GM19455 (cell line): Measurements from ENCODE around the gene MMP20.
A peak's percentile ranks its signal among the peaks of the same experiment; 100 is the strongest.

Experiments
- ATAC-seq: cut with Tn5 transposase; IDR thresholded peaks from one replicate; pipeline ENCODE4 v1.9.1; 2021; ENCODE audit not compliant: unreplicated experiment

Gene MMP20

DNA sequence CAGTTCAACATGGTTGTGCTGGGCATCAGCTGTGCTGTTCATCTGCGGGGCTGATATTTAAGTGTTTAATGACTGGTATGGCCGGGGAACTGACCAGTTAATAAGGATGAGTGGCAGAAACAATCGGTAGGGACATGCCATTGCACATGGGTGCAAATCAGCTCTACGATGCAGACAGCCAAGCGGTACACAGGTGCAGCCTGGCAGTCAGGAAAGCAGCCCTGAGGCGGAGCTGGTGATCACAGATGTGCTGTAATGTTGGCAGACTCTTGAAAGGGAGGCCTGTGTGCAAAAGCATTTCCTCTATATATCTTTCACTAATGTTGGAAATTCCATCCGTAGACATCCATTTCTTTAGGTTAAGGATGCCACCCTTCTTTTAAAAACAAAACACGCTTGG, 1.1 kb downstream of the MMP20 start:
- ATAC-seq: no peak

- ATAC-seq: no peak
Measured at GRCh38 chr11:102623128-102623527, 2.0 kb downstream of the MMP20 start.

GRCh38 chr11:102622258-102622657, 2.9 kb downstream of the MMP20 start:
- ATAC-seq: no peak

GRCh38 chr11:102620818-102621561, 4.1 kb downstream of the MMP20 start:
- peak; percentile 55 for ATAC-seq

GRCh38 chr11:102620179-102620578, 5.0 kb downstream of the MMP20 start:
- no peak for ATAC-seq

- ATAC-seq: no peak
Measured at GRCh38 chr11:102617466-102618008, 7.6 kb downstream of the MMP20 start.

DNA sequence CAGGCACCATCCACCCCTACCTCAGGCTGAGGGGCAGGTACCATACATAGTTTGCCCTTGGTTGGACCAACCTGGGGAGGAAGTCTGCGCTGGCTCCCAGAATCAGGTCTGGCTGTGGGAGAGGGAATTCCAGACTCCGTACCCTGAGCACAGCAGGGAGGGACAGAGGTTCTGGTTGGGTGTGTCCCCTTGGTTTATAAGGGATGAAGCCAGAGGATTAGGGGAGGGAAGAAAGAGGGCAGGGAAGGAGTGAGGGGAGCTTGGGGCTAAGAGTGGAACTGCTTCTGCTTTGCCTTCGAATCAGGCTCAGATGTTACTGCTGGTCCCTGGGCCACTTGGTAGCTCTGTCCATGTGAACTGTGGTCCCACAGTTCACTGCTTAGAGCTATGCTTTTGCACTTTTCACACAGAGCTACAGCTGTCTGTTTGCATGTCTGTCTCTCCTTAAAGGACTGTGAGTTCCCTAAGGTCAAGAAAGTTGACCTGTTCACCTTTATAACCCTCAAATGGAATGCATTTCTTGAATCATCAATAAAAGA, 9.2 kb downstream of the MMP20 start:
- no peak for ATAC-seq

DNA sequence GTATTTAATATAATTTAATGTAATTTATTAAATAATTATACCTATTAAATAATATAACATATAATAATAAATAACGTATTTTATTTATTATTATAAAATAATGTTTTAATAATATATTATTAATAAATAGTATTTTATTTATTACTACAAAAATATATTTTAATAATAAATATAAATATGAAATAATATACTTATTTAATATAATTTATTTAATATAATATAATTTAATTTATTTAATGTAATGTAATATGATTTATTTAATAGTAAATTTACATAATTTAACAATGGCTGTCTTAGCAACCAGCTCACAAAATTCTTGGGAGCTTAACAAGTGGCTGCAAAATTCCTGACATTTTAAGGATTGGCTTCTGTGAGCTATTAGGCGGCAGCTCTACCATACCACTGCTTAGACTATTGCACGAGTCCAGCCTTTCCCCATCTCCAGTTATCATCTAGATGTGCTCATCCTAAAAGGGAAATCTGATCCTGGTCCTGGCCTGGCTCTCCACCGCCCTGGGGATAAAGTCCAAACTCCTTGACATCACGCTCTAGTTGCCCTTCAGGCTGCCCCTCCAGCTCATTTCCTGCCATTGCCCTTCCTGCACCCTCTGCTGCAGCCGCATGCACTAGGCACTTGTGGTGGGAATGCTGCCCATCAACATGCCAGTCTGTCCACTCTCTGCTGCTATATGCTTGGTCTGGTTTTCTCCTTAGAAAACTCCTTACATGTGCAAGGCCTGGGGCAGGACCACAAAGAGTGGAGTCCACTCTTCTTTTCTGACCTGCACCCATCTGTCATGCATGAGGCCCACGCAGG, 9.8 kb downstream of the MMP20 start:
- no peak for ATAC-seq

- ATAC-seq: no peak
Measured at GRCh38 chr11:102614485-102614884, 10.6 kb downstream of the MMP20 start.

DNA sequence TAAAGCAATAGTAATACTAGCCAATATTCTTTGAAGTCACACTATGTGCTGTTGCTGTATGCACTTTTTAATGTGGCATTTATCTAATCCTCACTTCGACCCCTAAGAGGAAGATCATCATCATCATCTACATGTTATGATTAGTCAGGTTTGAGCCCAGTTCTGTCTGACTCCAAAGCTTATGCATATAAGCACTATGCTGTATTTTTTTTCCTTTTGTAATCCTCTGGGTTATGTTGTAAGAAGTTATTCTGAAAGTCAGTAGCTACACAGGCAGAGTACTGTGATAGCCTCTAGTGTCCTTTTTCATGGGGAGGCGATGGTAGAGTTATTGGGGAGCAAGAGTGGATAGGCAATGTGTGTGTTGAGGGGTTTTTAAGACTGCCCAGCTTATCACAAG, 11.1 kb downstream of the MMP20 start:
- ATAC-seq: no peak

DNA sequence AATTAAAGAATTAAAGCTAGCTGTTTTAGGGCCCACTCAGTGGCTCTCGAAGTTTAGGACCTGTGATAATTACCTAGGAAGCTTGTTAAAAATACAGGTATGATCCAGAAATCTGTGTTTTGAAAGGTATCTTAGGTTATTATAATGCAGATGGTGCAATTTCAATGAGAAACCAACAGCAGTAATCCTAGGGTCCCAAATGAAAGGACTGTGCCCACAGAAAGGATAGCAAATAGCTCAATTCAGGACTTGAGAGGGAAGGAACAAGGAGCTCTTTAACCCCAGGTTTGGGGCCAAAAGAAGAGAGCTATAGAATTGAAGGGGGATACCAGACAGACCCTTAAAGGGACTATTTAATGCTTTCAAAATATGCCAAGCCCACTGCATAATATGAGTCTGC, 11.7 kb downstream of the MMP20 start:
- ATAC-seq: no peak

GRCh38 chr11:102611291-102611690, 13.8 kb downstream of the MMP20 start:
- no peak for ATAC-seq

DNA sequence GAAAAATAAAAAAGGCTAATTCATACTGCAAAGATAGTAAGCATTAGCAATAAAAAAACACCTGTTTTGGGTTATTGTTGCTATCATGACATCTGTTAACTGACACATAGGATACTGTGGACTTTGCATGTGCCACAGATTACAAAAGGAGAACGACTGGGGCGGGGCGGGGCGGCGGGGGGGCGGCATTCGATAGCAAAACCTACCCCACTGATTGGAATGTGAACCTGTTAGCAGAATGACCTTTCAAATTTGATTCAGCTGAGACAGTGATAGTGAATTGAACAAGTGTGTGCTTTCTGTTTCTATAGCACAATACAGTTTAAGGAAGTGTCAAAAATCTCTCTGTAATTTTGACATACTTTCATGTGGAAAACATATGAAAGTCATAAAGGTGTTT, 14.9 kb downstream of the MMP20 start:
- ATAC-seq: no peak

- ATAC-seq: no peak
Measured at GRCh38 chr11:102608699-102609098, 16.4 kb downstream of the MMP20 start.

DNA sequence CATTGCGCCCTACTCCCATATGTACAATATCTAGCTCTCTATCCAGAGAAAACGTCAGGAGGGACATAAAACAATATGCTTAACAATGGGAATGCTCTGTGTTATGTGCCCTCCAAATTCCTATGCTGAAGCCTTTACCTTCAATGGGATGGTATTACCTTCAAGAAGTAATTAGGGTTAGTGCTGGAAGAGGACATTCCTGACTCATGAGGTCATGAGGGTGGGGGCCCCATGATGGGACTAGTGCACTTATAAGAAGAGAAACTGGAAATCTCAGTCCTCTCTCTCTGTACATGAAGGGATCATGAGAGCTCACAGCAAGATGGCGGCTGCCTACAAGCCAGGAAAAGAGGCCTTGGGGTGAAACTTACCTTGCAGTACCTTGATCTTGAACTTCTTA, 20.3 kb downstream of the MMP20 start:
- no peak for ATAC-seq

DNA sequence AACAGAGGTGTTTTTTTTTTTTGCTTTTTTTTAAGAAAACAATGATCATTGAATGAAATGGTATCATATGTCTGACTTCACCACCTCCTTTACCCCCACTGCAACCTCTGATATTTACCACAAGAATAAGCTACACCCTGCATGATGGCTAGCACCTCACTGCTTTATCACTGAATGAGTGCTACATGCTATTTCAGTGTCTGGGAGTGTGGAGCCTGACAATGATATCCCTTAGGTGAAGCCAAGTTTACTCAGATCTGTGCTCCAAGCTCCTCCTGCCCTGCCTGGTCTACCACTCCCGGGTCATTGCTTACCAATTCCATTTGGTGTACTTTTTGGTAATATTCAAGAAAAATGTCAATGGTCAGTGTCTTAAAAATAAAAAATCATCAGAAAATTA, 21.1 kb downstream of the MMP20 start:
- no peak for ATAC-seq

DNA sequence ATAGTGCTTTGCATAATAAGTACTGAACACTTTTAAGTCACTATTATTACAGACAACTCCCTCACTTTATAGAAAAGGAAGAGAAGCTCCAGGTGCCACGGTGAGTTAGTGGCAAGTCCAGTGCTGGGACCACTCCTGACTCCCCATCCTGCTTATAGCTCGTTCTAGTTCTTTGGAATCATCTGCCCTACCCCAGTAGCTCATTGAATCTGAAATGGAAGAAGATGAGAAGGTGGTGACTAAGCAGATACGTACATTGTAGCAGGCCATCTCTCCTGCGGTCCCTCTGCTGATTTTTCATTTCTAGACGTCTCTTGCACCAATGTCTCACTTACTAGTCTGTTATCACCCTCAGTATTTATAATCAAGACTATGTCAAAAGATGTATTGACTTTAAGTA, 21.6 kb downstream of the MMP20 start:
- ATAC-seq: no peak

- no peak for ATAC-seq
Measured at GRCh38 chr11:102603091-102603490, 22.0 kb downstream of the MMP20 start.

- no peak for ATAC-seq
Measured at GRCh38 chr11:102600666-102601065, 24.5 kb downstream of the MMP20 start.

DNA sequence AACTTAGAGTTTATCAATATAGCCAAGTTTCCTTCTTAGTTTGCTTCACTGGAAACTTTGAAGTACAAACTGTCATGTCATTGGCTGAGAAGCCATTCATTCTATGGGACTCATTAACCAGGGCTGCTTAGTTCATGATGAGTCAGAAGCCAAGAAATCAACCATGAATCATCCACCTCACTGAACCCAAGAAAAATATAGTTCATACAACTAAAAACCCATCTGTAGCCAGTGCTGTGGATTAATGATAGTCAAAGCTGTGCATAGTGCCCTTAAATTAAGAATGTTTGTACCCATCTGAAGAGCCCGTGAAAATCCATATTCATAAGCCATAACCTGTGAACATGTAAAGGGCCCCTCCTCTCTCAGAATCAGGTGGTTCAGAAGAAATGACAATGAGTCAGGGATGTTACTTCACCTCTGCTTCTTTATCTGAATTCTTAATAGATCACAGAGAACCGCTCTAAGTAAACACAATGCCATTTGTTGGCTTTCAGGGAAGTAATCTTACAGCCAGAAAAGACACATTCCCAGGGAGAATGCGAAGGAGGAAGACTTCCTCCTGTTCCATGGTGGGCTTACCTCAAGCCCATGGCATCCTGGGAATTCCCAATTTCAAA, 25.4 kb downstream of the MMP20 start:
- peak; percentile 83 for ATAC-seq

GRCh38 chr11:102598272-102598671, 26.9 kb downstream of the MMP20 start:
- ATAC-seq: no peak
